Measurements from ENCODE around the gene CHRNB2.

DNA sequence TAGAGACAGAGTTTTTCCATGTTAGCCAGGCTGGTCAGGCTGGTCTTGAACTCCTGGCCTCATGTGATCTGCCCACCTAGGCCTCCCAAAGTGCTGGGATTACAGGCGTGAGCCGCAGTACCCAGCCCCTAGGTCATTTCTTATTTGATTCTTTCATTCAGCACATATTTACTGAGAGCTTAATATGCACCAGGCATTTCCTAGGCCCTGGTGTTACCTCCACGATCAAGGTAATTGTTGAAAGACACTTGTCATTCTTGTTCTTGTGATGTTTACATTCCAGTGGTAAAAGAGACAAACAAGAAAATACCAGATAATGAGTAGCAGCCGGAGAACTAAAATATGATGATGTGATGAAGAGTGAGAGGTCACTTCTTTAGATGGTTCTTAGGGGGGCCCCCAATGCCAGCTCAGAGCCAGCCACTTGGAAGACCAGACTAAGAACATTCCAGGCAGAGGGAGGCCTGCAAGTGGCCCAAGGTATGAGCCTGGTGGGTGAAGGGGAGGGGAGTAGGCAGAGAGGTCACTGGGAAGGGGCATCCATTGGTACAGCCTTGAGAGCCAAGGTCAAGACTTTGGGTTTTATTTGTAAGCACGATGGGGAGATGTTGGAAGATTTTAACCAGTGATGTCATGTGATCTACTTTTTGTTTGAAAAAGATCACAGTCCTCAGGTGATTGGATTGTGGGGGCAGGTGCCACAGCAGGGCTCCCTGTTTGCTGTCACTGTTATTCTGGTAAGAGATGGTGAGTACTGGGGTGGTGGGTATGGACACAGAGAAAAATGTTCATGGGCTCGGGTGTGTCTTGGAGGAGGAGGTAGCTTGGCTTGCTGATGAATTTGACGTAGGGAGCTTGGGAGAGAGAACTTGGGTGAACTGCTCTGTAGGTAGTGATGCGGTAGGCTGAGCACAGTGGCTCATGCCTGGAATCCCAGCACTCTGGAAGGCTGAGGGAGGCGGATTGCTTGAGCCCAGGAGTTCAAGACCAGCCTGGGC, 27.8 kb upstream of the CHRNB2 start:
- TF ChIP-seq, protein P1, sequence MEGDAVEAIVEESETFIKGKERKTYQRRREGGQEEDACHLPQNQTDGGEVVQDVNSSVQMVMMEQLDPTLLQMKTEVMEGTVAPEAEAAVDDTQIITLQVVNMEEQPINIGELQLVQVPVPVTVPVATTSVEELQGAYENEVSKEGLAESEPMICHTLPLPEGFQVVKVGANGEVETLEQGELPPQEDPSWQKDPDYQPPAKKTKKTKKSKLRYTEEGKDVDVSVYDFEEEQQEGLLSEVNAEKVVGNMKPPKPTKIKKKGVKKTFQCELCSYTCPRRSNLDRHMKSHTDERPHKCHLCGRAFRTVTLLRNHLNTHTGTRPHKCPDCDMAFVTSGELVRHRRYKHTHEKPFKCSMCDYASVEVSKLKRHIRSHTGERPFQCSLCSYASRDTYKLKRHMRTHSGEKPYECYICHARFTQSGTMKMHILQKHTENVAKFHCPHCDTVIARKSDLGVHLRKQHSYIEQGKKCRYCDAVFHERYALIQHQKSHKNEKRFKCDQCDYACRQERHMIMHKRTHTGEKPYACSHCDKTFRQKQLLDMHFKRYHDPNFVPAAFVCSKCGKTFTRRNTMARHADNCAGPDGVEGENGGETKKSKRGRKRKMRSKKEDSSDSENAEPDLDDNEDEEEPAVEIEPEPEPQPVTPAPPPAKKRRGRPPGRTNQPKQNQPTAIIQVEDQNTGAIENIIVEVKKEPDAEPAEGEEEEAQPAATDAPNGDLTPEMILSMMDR (IDR thresholded peaks at IDR 0.05; ENCODE audit: extremely low read depth in 1 of 2, insufficient read depth in 1 of 2, low read depth in 1 of 2, low read length in 2 of 2), result no peak
- no peak for TF ChIP-seq POLR2A (IDR thresholded peaks at IDR 0.05; ENCODE audit: low read depth, low read length)
- no peak for TF ChIP-seq POLR2AphosphoS5 (IDR thresholded peaks at IDR 0.05; ENCODE audit: insufficient read depth, low read depth, low read length)
